ENCODE measurements around the gene SEL1L2.

Gene SEL1L2

GRCh38 chr20:13813910-13814309 lies 176.5 kb downstream of the SEL1L2 start:
- DNase-seq (ENCODE audit: low spot score), result no peak

- DNase-seq (ENCODE audit: low spot score), result no peak
These were observed 180.0 kb downstream of the SEL1L2 start for GRCh38 chr20:13810446-13810845.

GRCh38 chr20:13809855-13810254 lies 180.6 kb downstream of the SEL1L2 start:
- no peak for DNase-seq (ENCODE audit: low spot score)

GRCh38 chr20:13809373-13809772 lies 181.0 kb downstream of the SEL1L2 start:
- DNase-seq (ENCODE audit: low spot score), result no peak

GRCh38 chr20:13800728-13801134 lies 189.7 kb downstream of the SEL1L2 start:
- no peak for DNase-seq (ENCODE audit: low spot score)

GRCh38 chr20:13799974-13800373 lies 190.4 kb downstream of the SEL1L2 start:
- no peak for DNase-seq (ENCODE audit: low spot score)
